Urinary bladder (tissue), 4 donors: Measurements from ENCODE around the gene SYT12. TPM values are rescaled to one million over a fixed set of nuclear protein-coding genes. Genes with fewer than 3 reads are reported as not detected.

Experiments used
- DNase-seq: peaks from one replicate; pipeline ENCODE4 v3.0.0-alpha.2; 2015; ENCODE audit errors: extremely low spot score
- H3K27ac ChIP-seq: one replicate; pipeline ENCODE4 v1.5.1; 2013; ENCODE audit warnings: low read depth, mild to moderate bottlenecking, moderate library complexity
- H3K36me3 ChIP-seq: one replicate; pipeline ENCODE4 v1.6.1; 2013; ENCODE audit warnings: mild to moderate bottlenecking, moderate library complexity; ENCODE audit not compliant: insufficient read depth
- H3K4me1 ChIP-seq: one replicate; pipeline ENCODE4 v1.6.1; 2013; ENCODE audit warnings: mild to moderate bottlenecking, moderate library complexity; ENCODE audit not compliant: insufficient read depth
- H3K4me3 ChIP-seq: one replicate; pipeline ENCODE4 v1.5.1; 2013; ENCODE audit warnings: low read depth, low read length
- WGBS: extraction: QIAGEN DNeasy Blood & Tissue Kit; methylation state at CpG from one replicate; pipeline ENCODE4 v1.1.7; 2013; 5-methylcytosine and 5-hydroxymethylcytosine counted together
- polyA plus RNA-seq: library from polyadenylated mRNA; stranded (reverse); fragments of 200-250 nt; gene quantifications from one replicate; pipeline ENCODE4 v1.2.3, GENCODE V29; 2013
- total RNA-seq: library from RNA; depleted of rRNA; stranded (reverse); fragments of >200 nt; gene quantifications from one replicate; pipeline ENCODE4 v1.2.3, GENCODE V29; 2014
- donor health status: healthy with polysubstance abuse.
- donor health status: healthy.

The SYT12 gene
- total and polyA plus RNA-seq, 2 donors: 0.20 to 0.26 TPM

DNA sequence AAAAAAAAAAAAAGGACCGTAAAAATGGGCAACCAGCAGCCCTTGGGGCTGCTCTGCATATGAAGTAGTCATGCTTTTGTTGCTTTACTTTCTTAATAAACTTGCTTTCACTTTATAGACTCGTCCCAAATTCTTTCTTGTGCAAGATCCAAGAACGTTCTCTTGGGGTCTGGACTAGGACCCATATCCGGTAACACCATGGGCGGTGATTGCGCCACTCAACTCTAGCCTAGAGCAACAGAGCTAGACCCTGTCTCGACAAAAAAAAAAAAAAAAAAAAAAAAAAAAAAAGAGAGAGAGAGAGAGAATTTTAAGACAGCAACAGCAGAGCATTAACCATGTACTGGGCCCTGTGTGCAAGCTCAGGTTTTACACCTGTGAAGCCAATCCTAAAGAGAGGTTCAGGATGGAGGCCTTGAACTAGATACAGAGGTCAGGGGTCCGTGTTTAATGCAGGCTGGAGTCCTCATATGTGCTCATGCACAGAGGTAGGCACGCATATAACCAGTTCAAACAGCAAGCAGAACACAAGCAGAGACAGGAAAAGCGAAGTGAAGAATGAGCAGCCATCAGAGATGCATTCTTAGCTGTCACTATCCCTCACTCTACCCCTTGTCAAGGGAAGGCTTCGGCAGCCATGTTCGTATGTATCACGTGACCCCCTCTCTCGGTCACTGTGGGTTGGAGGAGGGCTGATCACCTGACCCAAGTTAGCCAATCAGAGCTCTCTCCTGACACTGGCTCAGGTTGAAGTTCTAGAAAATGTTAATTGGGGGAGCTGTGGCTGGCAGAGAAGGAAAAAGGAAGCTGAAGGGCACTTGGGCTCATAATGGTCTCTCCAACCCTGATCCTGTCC lies 16.7 kb upstream of the SYT12 start:
- Histone ChIP-seq H3K27ac (no peak overlapping the region), H3K36me3 (no peaks in the 10 kb centered on the region)
- 87% methylated on average over 14 of the region's 14 CpGs for WGBS

DNA sequence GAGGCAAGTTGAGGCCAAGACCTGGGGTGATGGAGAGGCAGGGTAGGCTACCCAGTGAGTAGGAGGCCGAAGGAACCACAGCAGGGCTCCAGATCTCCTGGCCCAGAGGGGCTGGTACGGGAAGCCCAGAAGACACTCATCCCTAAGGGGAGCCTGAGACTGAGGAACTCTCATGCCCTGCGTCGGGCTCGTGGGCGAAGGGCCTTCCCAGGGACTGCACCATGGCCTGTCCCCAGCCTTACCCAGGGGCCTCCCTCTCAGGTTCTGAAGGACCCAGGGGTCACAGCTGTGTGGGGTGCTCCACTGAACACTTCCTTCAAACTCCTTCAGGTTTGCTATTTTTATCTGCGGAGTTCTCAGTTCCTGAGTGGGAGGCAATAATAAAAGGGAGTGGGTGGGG lies 15.8 kb upstream of the SYT12 start:
- no peak for DNase-seq
- no peaks in the 10 kb centered on the region for H3K36me3 ChIP-seq
- WGBS: 96% methylated on average over 7 of the region's 7 CpGs

More for the DNA sequence above, 16.7 kb upstream of the SYT12 start:
- no peak for DNase-seq
- Histone ChIP-seq H3K4me1 (no peaks in the 10 kb centered on the region), H3K4me3 (no peak overlapping the region)

GRCh38 chr11:67010296-67010905 lies 12.5 kb upstream of the SYT12 start:
- no peaks in the 10 kb centered on the region for H3K36me3 ChIP-seq
- H3K27ac ChIP-seq: no peak overlapping the region
- H3K4me3 ChIP-seq: no peak overlapping the region
- H3K4me1 ChIP-seq: no peaks in the 10 kb centered on the region
- 76% methylated on average over 7 of the region's 7 CpGs for WGBS
- DNase-seq: no peak

More for the DNA sequence above, 15.8 kb upstream of the SYT12 start:
- no peak overlapping the region for H3K27ac ChIP-seq
- H3K4me3 ChIP-seq: no peak overlapping the region
- H3K4me1 ChIP-seq: no peaks in the 10 kb centered on the region

- no peak overlapping the region for H3K27ac ChIP-seq
- H3K4me3 ChIP-seq: no peak overlapping the region
- no peaks in the 10 kb centered on the region for H3K36me3 ChIP-seq
- WGBS: 84% methylated on average over 11 of the region's 11 CpGs
- no peak for DNase-seq
- no peaks in the 10 kb centered on the region for H3K4me1 ChIP-seq
Observed at GRCh38 chr11:67013511-67014045, 9.4 kb upstream of the SYT12 start.

- DNase-seq: no peak
- WGBS: 94% methylated on average over 7 of the region's 7 CpGs
- Histone ChIP-seq H3K4me3 (no peak overlapping the region), H3K4me1 (no peaks in the 10 kb centered on the region), H3K36me3 (no peaks in the 10 kb centered on the region), H3K27ac (no peak overlapping the region)
Observed at GRCh38 chr11:67014343-67014742, 8.6 kb upstream of the SYT12 start.

DNA sequence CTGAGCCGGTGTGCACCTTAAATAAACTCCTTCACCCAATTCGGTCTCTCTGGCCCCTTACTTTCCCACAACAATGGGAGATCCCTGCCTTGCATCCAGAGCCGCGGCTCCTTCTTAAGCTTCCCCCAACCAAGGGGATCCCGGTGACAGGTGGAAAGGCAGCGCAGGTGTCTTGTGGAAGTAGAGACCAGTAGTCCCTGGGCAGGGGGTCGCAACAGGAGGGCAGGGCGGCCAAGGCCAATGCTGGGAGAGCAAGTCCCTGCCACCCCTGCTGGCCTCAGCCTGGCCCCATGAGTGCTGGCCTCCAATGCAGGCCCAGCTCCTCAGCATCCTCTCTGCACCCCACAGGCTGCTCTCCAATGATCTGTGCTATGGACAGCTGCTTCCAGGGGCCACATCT lies 7.9 kb upstream of the SYT12 start:
- H3K36me3 ChIP-seq: no peaks in the 10 kb centered on the region
- H3K27ac ChIP-seq: no peak overlapping the region
- 90% methylated on average over 8 of the region's 8 CpGs for WGBS
- H3K4me3 ChIP-seq: no peak overlapping the region
- DNase-seq: no peak
- H3K4me1 ChIP-seq: no peaks in the 10 kb centered on the region

- H3K4me3 ChIP-seq: no peak overlapping the region
- H3K27ac ChIP-seq: no peak overlapping the region
- H3K4me1 ChIP-seq: no peaks in the 10 kb centered on the region
- H3K36me3 ChIP-seq: no peaks in the 10 kb centered on the region
- WGBS: 74% methylated on average over 5 of the region's 5 CpGs
- no peak for DNase-seq
Observed at GRCh38 chr11:67016550-67016949, 6.4 kb upstream of the SYT12 start.

- Histone ChIP-seq H3K4me3 (no peak overlapping the region), H3K36me3 (no peaks in the 10 kb centered on the region), H3K4me1 (peaks cover 1% of the 10 kb centered on the region), H3K27ac (no peak overlapping the region)
- DNase-seq: no peak
- WGBS: 92% methylated on average over 6 of the region's 6 CpGs
Observed at GRCh38 chr11:67020949-67021348, 2.0 kb upstream of the SYT12 start.

- peaks cover 1% of the 10 kb centered on the region for H3K4me1 ChIP-seq
- 17% methylated on average over 20 of the region's 20 CpGs for WGBS
- H3K36me3 ChIP-seq: no peaks in the 10 kb centered on the region
- H3K27ac ChIP-seq: no peak overlapping the region
- H3K4me3 ChIP-seq: peak overlapping the region; percentile 44
- DNase-seq: no peak
Observed at GRCh38 chr11:67022341-67022933, 497 bp upstream of the SYT12 start.

DNA sequence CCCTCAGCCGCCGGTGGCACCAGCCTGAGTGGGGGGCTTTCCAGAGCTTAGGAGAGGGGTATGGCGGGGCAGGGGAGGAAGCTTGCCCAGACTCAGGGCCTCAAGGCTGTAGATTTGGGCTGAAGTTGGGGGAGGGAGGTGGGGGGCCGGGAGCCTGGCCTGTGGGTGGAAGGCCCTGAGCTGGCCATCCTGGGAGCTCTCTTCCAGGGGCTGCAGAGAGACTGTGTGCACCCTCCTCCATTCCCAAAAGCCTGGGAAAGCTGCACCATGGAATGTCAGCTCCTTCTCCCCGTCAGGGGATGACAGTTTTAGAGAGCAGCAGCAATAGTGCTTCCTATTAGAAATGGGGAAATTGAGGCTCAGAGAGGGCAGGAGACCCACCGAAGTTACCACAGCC lies 1.0 kb downstream of the SYT12 start:
- DNase-seq: no peak
- WGBS: 45% methylated on average over 6 of the region's 6 CpGs
- Histone ChIP-seq H3K4me1 (peaks cover 1% of the 10 kb centered on the region), H3K4me3 (peak overlapping the region; percentile 44), H3K36me3 (no peaks in the 10 kb centered on the region), H3K27ac (no peak overlapping the region)

DNA sequence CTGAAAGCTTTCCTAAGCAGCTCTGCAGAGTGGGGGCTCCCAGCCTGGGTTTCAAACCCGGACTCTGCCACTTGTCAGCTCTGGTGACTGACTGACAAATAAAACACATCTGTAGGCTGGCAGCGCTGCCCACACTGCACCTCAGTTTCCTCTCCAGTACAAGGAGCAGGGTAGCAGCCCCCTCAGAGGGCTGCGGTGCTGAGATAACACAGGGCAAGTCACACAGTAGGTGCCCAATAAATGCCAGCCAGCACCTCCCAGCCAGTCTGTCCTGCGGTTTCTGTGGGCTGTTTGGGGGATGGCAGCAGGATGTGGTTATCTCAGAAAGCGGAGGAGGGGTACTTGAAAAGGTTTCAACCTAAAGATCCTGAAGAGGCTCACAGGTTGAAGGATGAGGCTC lies 1.5 kb downstream of the SYT12 start:
- no peak for DNase-seq
- Histone ChIP-seq H3K4me1 (peaks cover 1% of the 10 kb centered on the region), H3K27ac (no peak overlapping the region), H3K36me3 (no peaks in the 10 kb centered on the region), H3K4me3 (no peak overlapping the region)
- WGBS: 66% methylated on average over 5 of the region's 5 CpGs

DNA sequence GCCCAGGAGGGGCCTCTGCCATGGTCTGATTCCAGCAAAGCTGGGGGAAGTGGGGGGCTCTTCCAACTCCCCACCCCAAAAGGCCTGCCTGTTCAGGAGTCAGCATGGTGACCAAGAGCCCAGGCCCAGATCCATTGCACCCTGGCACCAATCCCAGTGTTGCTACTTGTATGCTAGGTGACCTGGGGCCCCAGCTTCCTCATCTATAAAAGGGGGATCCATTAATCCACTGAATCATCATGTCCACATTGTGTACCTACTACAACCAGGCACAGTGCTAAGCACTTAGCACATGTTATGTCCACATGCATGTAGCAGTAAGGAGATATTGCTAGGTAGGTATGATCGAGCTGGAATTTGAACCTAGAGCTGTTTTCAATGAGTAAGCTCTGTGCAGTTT lies 2.0 kb downstream of the SYT12 start:
- H3K36me3 ChIP-seq: no peaks in the 10 kb centered on the region
- H3K4me3 ChIP-seq: no peak overlapping the region
- 87% methylated on average over 1 of the region's 1 CpG for WGBS
- DNase-seq: no peak
- H3K27ac ChIP-seq: no peak overlapping the region
- H3K4me1 ChIP-seq: peaks cover 1% of the 10 kb centered on the region

DNA sequence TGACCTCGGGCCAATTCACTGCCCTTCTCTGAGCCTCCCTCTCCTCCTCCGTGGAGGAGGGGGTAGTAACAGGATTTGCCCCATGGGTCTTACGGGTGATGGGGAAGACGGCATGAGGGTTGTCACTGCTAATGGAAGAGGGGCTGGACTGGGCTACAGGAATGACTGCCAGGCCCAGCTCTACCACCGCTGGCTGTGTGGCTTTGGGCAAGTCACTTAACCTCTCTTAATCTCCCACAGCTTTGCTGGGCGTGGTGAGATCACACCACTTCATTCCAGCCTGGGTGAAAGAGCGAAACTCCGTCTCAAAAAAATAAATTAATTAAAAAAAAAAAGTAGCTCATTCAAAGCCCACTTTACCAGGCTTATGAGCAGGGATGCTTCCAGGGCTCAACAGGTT lies 2.8 kb downstream of the SYT12 start:
- DNase-seq: no peak
- H3K4me3 ChIP-seq: no peak overlapping the region
- 84% methylated on average over 8 of the region's 8 CpGs for WGBS
- H3K4me1 ChIP-seq: peaks cover 1% of the 10 kb centered on the region
- no peak overlapping the region for H3K27ac ChIP-seq
- H3K36me3 ChIP-seq: no peaks in the 10 kb centered on the region

DNA sequence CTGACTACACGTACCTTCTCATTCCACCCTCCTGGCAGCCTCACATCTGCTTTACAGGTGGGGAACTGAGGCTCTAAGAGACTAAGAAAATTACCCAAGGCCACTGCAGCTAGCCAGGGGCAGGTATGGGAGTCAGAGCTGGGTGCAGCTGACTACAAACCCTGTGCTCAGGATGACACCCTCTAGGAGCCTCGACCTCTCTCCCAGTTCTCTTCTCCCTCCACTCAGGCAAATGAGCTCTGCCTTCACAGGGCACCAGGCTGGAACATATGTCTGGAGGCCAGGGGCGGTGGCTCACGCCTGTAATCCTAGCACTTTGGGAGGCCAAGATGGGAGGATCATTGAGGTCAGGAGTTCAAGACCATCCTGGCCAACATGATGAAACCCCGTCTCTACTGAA lies 4.0 kb downstream of the SYT12 start:
- H3K4me1 ChIP-seq: peaks cover 1% of the 10 kb centered on the region
- DNase-seq: no peak
- no peaks in the 10 kb centered on the region for H3K36me3 ChIP-seq
- H3K27ac ChIP-seq: no peak overlapping the region
- WGBS: 89% methylated on average over 5 of the region's 5 CpGs
- H3K4me3 ChIP-seq: no peak overlapping the region
